ENCODE results near the gene APLP2. TPM values are rescaled to one million over a fixed set of nuclear protein-coding genes. Genes with fewer than 3 reads are reported as not detected.

The APLP2 gene
- total and polyA plus RNA-seq, 4 experiments from 2014 or later: 33.0 to 65.3 (median 50.3) TPM

GRCh38 chr11:130164221-130164570 lies 94.5 kb downstream of the APLP2 start:
- ChIA-PET POLR2A (ENCODE audit: partially characterized antibody) (no interaction called here), CTCF (ENCODE audit: partially characterized antibody) (no interaction called here)
- no peak overlapping the region for H3K27ac Mint-ChIP-seq
- no peaks in the 10 kb centered on the region for H3K36me3 ChIP-seq (ENCODE audit: insufficient read depth, low read length)
- no peak overlapping the region for H3K4me3 Mint-ChIP-seq
- no peaks in the 10 kb centered on the region for H3K9me3 Mint-ChIP-seq
- peaks cover 42 to 50% of the 10 kb centered on the region in 2 donors for H3K27me3 Mint-ChIP-seq
- no peaks in the 10 kb centered on the region for H3K9me3 ChIP-seq (ENCODE audit: control insufficient read depth in 1 of 2, low read length in 2 of 2)
- peaks cover 16% of the 10 kb centered on the region for H3K27me3 ChIP-seq (ENCODE audit: insufficient read depth, low read length)
- DNase-seq: no peak
- H3K4me1 ChIP-seq (ENCODE audit: insufficient read depth, low read length): peaks cover 6% of the 10 kb centered on the region
- intact Hi-C loops (cut with micrococcal nuclease): no loop called here
- H3K4me1 Mint-ChIP-seq: peaks cover 4 to 16% (median 8%) of the 10 kb centered on the region in 4 donors
- H3K27ac ChIP-seq (ENCODE audit: low read depth, low read length): no peak overlapping the region
- no peak overlapping the region for H3K4me3 ChIP-seq (ENCODE audit: low read length in 2 of 2)
- H3K36me3 Mint-ChIP-seq: no peaks in the 10 kb centered on the region

- Histone ChIP-seq H3K36me3 (ENCODE audit: insufficient read depth, low read length) (no peaks in the 10 kb centered on the region), H3K4me3 (ENCODE audit: low read length in 2 of 2) (no peak overlapping the region), H3K27ac (ENCODE audit: low read depth, low read length) (no peak overlapping the region), H3K9me3 (ENCODE audit: control insufficient read depth in 1 of 2, low read length in 2 of 2) (no peaks in the 10 kb centered on the region), H3K27me3 (ENCODE audit: insufficient read depth, low read length) (peaks cover 16% of the 10 kb centered on the region), H3K4me1 (ENCODE audit: insufficient read depth, low read length) (no peaks in the 10 kb centered on the region)
- no peaks in the 10 kb centered on the region for H3K9me3 Mint-ChIP-seq
- no peak overlapping the region for H3K4me3 Mint-ChIP-seq
- no peak for DNase-seq
- peaks cover 42 to 51% of the 10 kb centered on the region in 2 donors for H3K27me3 Mint-ChIP-seq
- ChIA-PET POLR2A (ENCODE audit: partially characterized antibody) (no interaction called here), CTCF (ENCODE audit: partially characterized antibody) (interaction anchor here (0.9 kb wide), 1 partner anchor 10 kb away, joined by 3 read pairs; no protein-coding TSS in a partner anchor)
- peaks cover 0 to 7% (median 3%) of the 10 kb centered on the region in 4 donors for H3K4me1 Mint-ChIP-seq
- intact Hi-C loops (cut with micrococcal nuclease): no loop called here
- no peak overlapping the region for H3K27ac Mint-ChIP-seq
- no peaks in the 10 kb centered on the region for H3K36me3 Mint-ChIP-seq
These were observed 96.1 kb downstream of the APLP2 start for GRCh38 chr11:130165601-130166456.

GRCh38 chr11:130166457-130166784 lies 96.7 kb downstream of the APLP2 start:
- H3K4me1 ChIP-seq (ENCODE audit: insufficient read depth, low read length): no peaks in the 10 kb centered on the region
- H3K9me3 ChIP-seq (ENCODE audit: control insufficient read depth in 1 of 2, low read length in 2 of 2): no peaks in the 10 kb centered on the region
- H3K4me3 Mint-ChIP-seq: no peak overlapping the region
- POLR2A ChIA-PET (ENCODE audit: partially characterized antibody): no interaction called here
- no peak for DNase-seq
- no peaks in the 10 kb centered on the region for H3K36me3 Mint-ChIP-seq
- H3K9me3 Mint-ChIP-seq: no peaks in the 10 kb centered on the region
- H3K27me3 Mint-ChIP-seq: peaks cover 39 to 50% of the 10 kb centered on the region in 2 donors
- CTCF ChIA-PET (ENCODE audit: partially characterized antibody): no interaction called here
- no peak overlapping the region for H3K27ac Mint-ChIP-seq
- H3K27me3 ChIP-seq (ENCODE audit: insufficient read depth, low read length): peaks cover 16% of the 10 kb centered on the region
- intact Hi-C loops (cut with micrococcal nuclease): no loop called here
- H3K36me3 ChIP-seq (ENCODE audit: insufficient read depth, low read length): no peaks in the 10 kb centered on the region
- H3K4me1 Mint-ChIP-seq: peaks cover 0 to 3% (median 2%) of the 10 kb centered on the region in 4 donors
- no peak overlapping the region for H3K4me3 ChIP-seq (ENCODE audit: low read length in 2 of 2)
- H3K27ac ChIP-seq (ENCODE audit: low read depth, low read length): no peak overlapping the region

GRCh38 chr11:130167146-130167545 lies 97.5 kb downstream of the APLP2 start:
- Mint-ChIP-seq H3K4me3 (no peak overlapping the region), H3K9me3 (no peaks in the 10 kb centered on the region), H3K36me3 (no peaks in the 10 kb centered on the region), H3K27ac (no peak overlapping the region), H3K27me3 (peaks cover 32 to 46% of the 10 kb centered on the region in 2 donors), H3K4me1 (peaks cover 0 to 2% (median under 1%) of the 10 kb centered on the region in 4 donors)
- no peak for DNase-seq
- H3K27me3 ChIP-seq (ENCODE audit: insufficient read depth, low read length): peaks cover 11% of the 10 kb centered on the region
- ChIA-PET POLR2A (ENCODE audit: partially characterized antibody) (no interaction called here), CTCF (ENCODE audit: partially characterized antibody) (no interaction called here)
- H3K4me3 ChIP-seq (ENCODE audit: low read length in 2 of 2): no peak overlapping the region
- no peaks in the 10 kb centered on the region for H3K4me1 ChIP-seq (ENCODE audit: insufficient read depth, low read length)
- H3K27ac ChIP-seq (ENCODE audit: low read depth, low read length): no peak overlapping the region
- intact Hi-C loops (cut with micrococcal nuclease): no loop called here
- H3K9me3 ChIP-seq (ENCODE audit: control insufficient read depth in 1 of 2, low read length in 2 of 2): no peaks in the 10 kb centered on the region
- no peaks in the 10 kb centered on the region for H3K36me3 ChIP-seq (ENCODE audit: insufficient read depth, low read length)

- Histone ChIP-seq H3K27ac (ENCODE audit: low read depth, low read length) (no peak overlapping the region), H3K9me3 (ENCODE audit: control insufficient read depth in 1 of 2, low read length in 2 of 2) (no peaks in the 10 kb centered on the region), H3K27me3 (ENCODE audit: insufficient read depth, low read length) (peaks cover 11% of the 10 kb centered on the region), H3K4me3 (ENCODE audit: low read length in 2 of 2) (no peak overlapping the region), H3K36me3 (ENCODE audit: insufficient read depth, low read length) (no peaks in the 10 kb centered on the region), H3K4me1 (ENCODE audit: insufficient read depth, low read length) (no peaks in the 10 kb centered on the region)
- H3K27ac Mint-ChIP-seq: no peak overlapping the region
- POLR2A ChIA-PET (ENCODE audit: partially characterized antibody): no interaction called here
- intact Hi-C loops (cut with micrococcal nuclease): no loop called here
- no peaks in the 10 kb centered on the region for H3K36me3 Mint-ChIP-seq
- DNase-seq: no peak
- peaks cover 25 to 37% of the 10 kb centered on the region in 2 donors for H3K27me3 Mint-ChIP-seq
- H3K4me3 Mint-ChIP-seq: no peak overlapping the region
- H3K4me1 Mint-ChIP-seq: no peaks in the 10 kb centered on the region
- CTCF ChIA-PET (ENCODE audit: partially characterized antibody): no interaction called here
- no peaks in the 10 kb centered on the region for H3K9me3 Mint-ChIP-seq
These were observed 98.4 kb downstream of the APLP2 start for GRCh38 chr11:130168105-130168504.

DNA sequence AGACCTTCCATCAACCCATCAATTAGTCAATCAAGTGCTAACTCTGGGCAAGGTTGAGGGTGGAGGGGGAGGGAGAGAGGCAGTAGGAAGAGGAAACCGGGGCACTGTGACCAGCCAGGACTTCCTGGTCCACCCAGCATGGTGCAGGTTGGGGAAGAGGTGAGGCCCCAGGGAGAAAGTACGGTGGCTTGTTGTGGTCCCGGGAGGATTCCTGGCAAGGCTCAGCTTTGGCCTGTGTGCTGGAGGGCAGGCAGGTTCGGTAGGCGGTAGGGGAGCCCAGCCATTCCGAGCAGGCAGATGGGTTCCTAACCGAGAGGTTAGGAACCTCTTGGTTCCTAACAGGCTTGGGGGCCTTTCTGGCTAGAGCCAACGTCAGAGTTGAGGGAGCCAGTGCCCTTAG lies 100.7 kb downstream of the APLP2 start:
- H3K27ac ChIP-seq (ENCODE audit: low read depth, low read length): no peak overlapping the region
- peaks cover 22 to 31% of the 10 kb centered on the region in 2 donors for H3K27me3 Mint-ChIP-seq
- H3K4me3 ChIP-seq (ENCODE audit: low read length in 2 of 2): no peak overlapping the region
- no peaks in the 10 kb centered on the region for H3K4me1 ChIP-seq (ENCODE audit: insufficient read depth, low read length)
- intact Hi-C loops (cut with micrococcal nuclease): no loop called here
- H3K36me3 ChIP-seq (ENCODE audit: insufficient read depth, low read length): no peaks in the 10 kb centered on the region
- peaks cover 0 to 4% of the 10 kb centered on the region in 2 donors for H3K36me3 Mint-ChIP-seq
- no peak for DNase-seq
- ChIA-PET CTCF (ENCODE audit: partially characterized antibody) (no interaction called here), POLR2A (ENCODE audit: partially characterized antibody) (no interaction called here)
- H3K4me1 Mint-ChIP-seq: no peaks in the 10 kb centered on the region
- no peak overlapping the region for H3K27ac Mint-ChIP-seq
- no peaks in the 10 kb centered on the region for H3K9me3 ChIP-seq (ENCODE audit: control insufficient read depth in 1 of 2, low read length in 2 of 2)
- H3K27me3 ChIP-seq (ENCODE audit: insufficient read depth, low read length): peaks cover 7% of the 10 kb centered on the region
- no peak overlapping the region for H3K4me3 Mint-ChIP-seq
- peaks cover 0 to 10% (median 5%) of the 10 kb centered on the region in 8 donors for H3K9me3 Mint-ChIP-seq

DNA sequence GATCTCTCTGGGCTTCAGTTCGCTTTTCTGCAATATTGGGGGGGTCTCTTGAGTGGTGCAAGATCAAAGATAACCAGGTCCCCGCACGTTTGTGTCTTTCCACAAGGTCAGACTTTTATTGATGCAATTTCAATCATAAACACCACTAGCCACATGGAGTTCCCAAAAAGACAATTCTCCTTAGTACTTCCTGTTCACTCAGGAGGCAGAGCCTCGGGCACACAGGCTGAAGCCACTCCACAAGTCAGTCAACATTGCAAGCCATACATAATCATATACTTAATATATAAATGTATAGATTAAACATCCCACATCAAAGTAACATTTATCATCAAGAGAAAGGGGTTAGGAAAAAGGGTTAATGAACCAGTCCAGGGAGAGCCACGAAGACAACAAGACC lies 101.8 kb downstream of the APLP2 start:
- H3K27ac ChIP-seq (ENCODE audit: low read depth, low read length): no peak overlapping the region
- Mint-ChIP-seq H3K36me3 (peaks cover 1 to 6% of the 10 kb centered on the region in 2 donors), H3K27ac (no peak overlapping the region), H3K27me3 (peaks cover 18 to 23% of the 10 kb centered on the region in 2 donors), H3K4me1 (no peaks in the 10 kb centered on the region), H3K9me3 (peaks cover 3 to 14% (median 7%) of the 10 kb centered on the region in 8 donors), H3K4me3 (no peak overlapping the region)
- POLR2A ChIA-PET (ENCODE audit: partially characterized antibody): no interaction called here
- no peak overlapping the region for H3K4me3 ChIP-seq (ENCODE audit: low read length in 2 of 2)
- no peak for DNase-seq
- H3K36me3 ChIP-seq (ENCODE audit: insufficient read depth, low read length): no peaks in the 10 kb centered on the region
- peaks cover 3% of the 10 kb centered on the region for H3K27me3 ChIP-seq (ENCODE audit: insufficient read depth, low read length)
- intact Hi-C loops (cut with micrococcal nuclease): no loop called here
- H3K4me1 ChIP-seq (ENCODE audit: insufficient read depth, low read length): no peaks in the 10 kb centered on the region
- no peaks in the 10 kb centered on the region for H3K9me3 ChIP-seq (ENCODE audit: control insufficient read depth in 1 of 2, low read length in 2 of 2)
- CTCF ChIA-PET (ENCODE audit: partially characterized antibody): interaction anchor here (0.7 kb wide), 1 partner anchor 55 kb away, joined by 3 read pairs; no protein-coding TSS in a partner anchor
